ENCODE results near the gene SCN5A. TPM values are rescaled to one million over a fixed set of nuclear protein-coding genes. Genes with fewer than 3 reads are reported as not detected.

The SCN5A gene
- total RNA-seq, 1 experiment from 2014 or later, result 0.69 TPM

- ChIA-PET CTCF (no interaction called here), POLR2A (no interaction called here)
- Histone ChIP-seq H3K36me3 (ENCODE audit: control insufficient read depth, insufficient read depth, low read length) (no peaks in the 10 kb centered on the region), H3K4me3 (ENCODE audit: low read depth in 2 of 2, low read length in 2 of 2) (no peak overlapping the region), H3K27ac (ENCODE audit: low read length) (no peak overlapping the region), H3K9me3 (ENCODE audit: control insufficient read depth, insufficient read depth, low read depth, low read length) (no peaks in the 10 kb centered on the region), H3K27me3 (ENCODE audit: control insufficient read depth, insufficient read depth, low read length) (no peaks in the 10 kb centered on the region), H3K4me1 (ENCODE audit: control insufficient read depth, insufficient read depth, low read length) (no peaks in the 10 kb centered on the region)
- BruUV-seq (replicated peaks), result no TSS peak
- ATAC-seq (no peak), DNase-seq (ENCODE audit: low read depth, low spot score) (no peak)
- in situ Hi-C loops (cut with HindIII; ENCODE audit: low pct_unique_long_range_greater_than_20kb, low sequenced_read_pairs), result no loop called here
- TF ChIP-seq POLR2AphosphoS5 (IDR thresholded peaks at IDR 0.05; ENCODE audit: low read depth, low read length) (no peak), TCF7L2 (IDR thresholded peaks at IDR 0.05; ENCODE audit: low read depth, low read length) (no peak), SIN3A (IDR thresholded peaks at IDR 0.05; ENCODE audit: borderline replicate concordance, insufficient read depth, low read depth, low read length) (no peak), REST (IDR thresholded peaks at IDR 0.05; ENCODE audit: insufficient read depth in 1 of 2, low read depth in 2 of 2, low read length in 1 of 2) (no peak)
- TF ChIP-seq, protein P1, sequence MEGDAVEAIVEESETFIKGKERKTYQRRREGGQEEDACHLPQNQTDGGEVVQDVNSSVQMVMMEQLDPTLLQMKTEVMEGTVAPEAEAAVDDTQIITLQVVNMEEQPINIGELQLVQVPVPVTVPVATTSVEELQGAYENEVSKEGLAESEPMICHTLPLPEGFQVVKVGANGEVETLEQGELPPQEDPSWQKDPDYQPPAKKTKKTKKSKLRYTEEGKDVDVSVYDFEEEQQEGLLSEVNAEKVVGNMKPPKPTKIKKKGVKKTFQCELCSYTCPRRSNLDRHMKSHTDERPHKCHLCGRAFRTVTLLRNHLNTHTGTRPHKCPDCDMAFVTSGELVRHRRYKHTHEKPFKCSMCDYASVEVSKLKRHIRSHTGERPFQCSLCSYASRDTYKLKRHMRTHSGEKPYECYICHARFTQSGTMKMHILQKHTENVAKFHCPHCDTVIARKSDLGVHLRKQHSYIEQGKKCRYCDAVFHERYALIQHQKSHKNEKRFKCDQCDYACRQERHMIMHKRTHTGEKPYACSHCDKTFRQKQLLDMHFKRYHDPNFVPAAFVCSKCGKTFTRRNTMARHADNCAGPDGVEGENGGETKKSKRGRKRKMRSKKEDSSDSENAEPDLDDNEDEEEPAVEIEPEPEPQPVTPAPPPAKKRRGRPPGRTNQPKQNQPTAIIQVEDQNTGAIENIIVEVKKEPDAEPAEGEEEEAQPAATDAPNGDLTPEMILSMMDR (IDR thresholded peaks at IDR 0.05), result no peak
- intact Hi-C loops (cut with micrococcal nuclease; ENCODE audit: unreplicated experiment), result no loop called here
Observed at GRCh38 chr3:38630070-38630469, 19.4 kb downstream of the SCN5A start.

GRCh38 chr3:38628835-38629234 is 20.7 kb downstream of the SCN5A start:
- BruUV-seq (replicated peaks), result no TSS peak
- in situ Hi-C loops (cut with HindIII; ENCODE audit: low pct_unique_long_range_greater_than_20kb, low sequenced_read_pairs) (no loop called here), intact Hi-C loops (cut with micrococcal nuclease; ENCODE audit: unreplicated experiment) (no loop called here)
- ATAC-seq (no peak), DNase-seq (ENCODE audit: low read depth, low spot score) (no peak)
- Histone ChIP-seq H3K27me3 (ENCODE audit: control insufficient read depth, insufficient read depth, low read length) (no peaks in the 10 kb centered on the region), H3K36me3 (ENCODE audit: control insufficient read depth, insufficient read depth, low read length) (no peaks in the 10 kb centered on the region), H3K9me3 (ENCODE audit: control insufficient read depth, insufficient read depth, low read depth, low read length) (no peaks in the 10 kb centered on the region), H3K4me3 (ENCODE audit: low read depth in 2 of 2, low read length in 2 of 2) (no peak overlapping the region), H3K4me1 (ENCODE audit: control insufficient read depth, insufficient read depth, low read length) (no peaks in the 10 kb centered on the region), H3K27ac (ENCODE audit: low read length) (no peak overlapping the region)
- no peak for TF ChIP-seq TCF7L2 (IDR thresholded peaks at IDR 0.05; ENCODE audit: low read depth, low read length)
- TF ChIP-seq, protein P1 (IDR thresholded peaks at IDR 0.05), result no peak
- no peak for TF ChIP-seq POLR2AphosphoS5 (IDR thresholded peaks at IDR 0.05; ENCODE audit: low read depth, low read length)
- no peak for TF ChIP-seq SIN3A (IDR thresholded peaks at IDR 0.05; ENCODE audit: borderline replicate concordance, insufficient read depth, low read depth, low read length)
- no peak for TF ChIP-seq REST (IDR thresholded peaks at IDR 0.05; ENCODE audit: insufficient read depth in 1 of 2, low read depth in 2 of 2, low read length in 1 of 2)
- ChIA-PET POLR2A (no interaction called here), CTCF (no interaction called here)

All from Panc1 (cell line).